A549 (cell line): ENCODE data around the gene ZNF646. TPM values are rescaled to one million over a fixed set of nuclear protein-coding genes. Genes with fewer than 3 reads are reported as not detected.

Source experiments
- ATAC-seq, 2 experiments: fragments of 200-7000 bp in 1 of 2; fragments of >200 bp in 1 of 2; cut with Nextera tagmentation in 1 of 2; cut with Tn5 transposase in 1 of 2; 3 replicates each; pipeline versions ENCODE4 v1.8.0 to v1.9.1; 2018 to 2020; ENCODE audit warnings: mild to moderate bottlenecking in 1 of 2, moderate library complexity in 1 of 2
- CTCF ChIA-PET: fragments of 300-600 bp; sonication (Branson Sonifier 250); formaldehyde crosslinking; extraction: SDS; loops from one replicate; lab custom pipeline; 2021; ENCODE audit warnings: antibody characterized with exemption, inconsistent platforms; lab: Yijun Ruan, JAX
- POLR2A ChIA-PET: fragments of 350-600 bp; formaldehyde crosslinking; extraction: SDS; loops from one replicate; lab custom pipeline; 2021; ENCODE audit warnings: antibody characterized with exemption, inconsistent platforms; lab: Yijun Ruan, JAX
- DNase-seq, 2 experiments: peaks; one replicate each; pipeline versions ENCODE4 v3.0.0 to v3.0.0-alpha.2; 2011 to 2016; ENCODE audit warnings: low read depth in 1 of 2, low spot score in 1 of 2
- FAIRE-seq: peaks from 2 replicates; lab custom pipeline; 2011; peaks lifted over from hg19 to GRCh38; lab: Jason Lieb, UNC
- H3K27ac ChIP-seq, 2 experiments: fragments of >200 bp; sonication (Bioruptor Twin); formaldehyde crosslinking; 3 replicates each; pipeline ENCODE4 v1.5.1; 2016 to 2017
- H3K4me1 ChIP-seq: fragments of >200 bp; sonication (Bioruptor Twin); formaldehyde crosslinking; 3 replicates; pipeline ENCODE4 v1.6.1; 2016
- H3K4me2 ChIP-seq: fragments of >200 bp; sonication (Bioruptor Twin); formaldehyde crosslinking; 3 replicates; pipeline ENCODE4 v1.6.1; 2016
- H3K4me3 ChIP-seq: fragments of >200 bp; sonication (Bioruptor Twin); formaldehyde crosslinking; 3 replicates; pipeline ENCODE4 v1.5.1; 2016
- H3K9me3 ChIP-seq: fragments of >200 bp; sonication (Bioruptor Twin); formaldehyde crosslinking; 3 replicates; pipeline ENCODE4 v1.6.1; 2016
- BHLHE40 ChIP-seq: IDR thresholded peaks from 2 replicates; pipeline ENCODE4 v1.6.1; 2012; ENCODE audit warnings: low read depth, low read length, inconsistent platforms
- CBX8 ChIP-seq: fragments of 200-600 bp; sonication (generic); IDR thresholded peaks from 2 replicates; pipeline ENCODE4 v1.6.1; 2016
- CEBPB ChIP-seq, 2 experiments: fragments of >200 bp in 1 of 2; sonication (Bioruptor Twin) in 1 of 2; formaldehyde crosslinking in 1 of 2; IDR thresholded peaks; 2 replicates each; pipeline ENCODE4 v1.6.1; 2012 to 2016
- CHD4 ChIP-seq: fragments of 200-600 bp; sonication (generic); IDR thresholded peaks from 2 replicates; pipeline ENCODE4 v1.6.1; 2016; ENCODE audit warnings: antibody characterized with exemption, mild to moderate bottlenecking, borderline replicate concordance
- E2F6 ChIP-seq: IDR thresholded peaks from 2 replicates; pipeline ENCODE4 v1.6.1; 2012; ENCODE audit warnings: low read depth, borderline replicate concordance
- EHMT2 ChIP-seq: fragments of 200-600 bp; sonication (generic); IDR thresholded peaks from 2 replicates; pipeline ENCODE4 v1.6.1; 2016; ENCODE audit warnings: antibody characterized with exemption, low read depth, mild to moderate bottlenecking, moderate library complexity
- EP300 ChIP-seq, 2 experiments: fragments of >200 bp; sonication (Bioruptor Twin); formaldehyde crosslinking; IDR thresholded peaks; 2 replicates in 1 of 2; 3 replicates in 1 of 2; pipeline ENCODE4 v1.6.1; 2016 to 2017
- ESRRA ChIP-seq: fragments of 150-350 bp; IDR thresholded peaks from 2 replicates; pipeline ENCODE4 v1.6.1; 2014; ENCODE audit warnings: mild to moderate bottlenecking, low read length, borderline replicate concordance
- FOSB ChIP-seq: fragments of 250-450 bp; sonication (Bioruptor Pico); IDR thresholded peaks from 2 replicates; pipeline ENCODE4 v1.5.0; 2020; ENCODE audit warnings: mild to moderate bottlenecking, moderate library complexity
- FOSL2 ChIP-seq, 2 experiments: fragments of 450-650 bp in 1 of 2; fragments of >200 bp in 1 of 2; sonication (Bioruptor Twin) in 1 of 2; formaldehyde crosslinking; IDR thresholded peaks; 2 replicates each; pipeline versions ENCODE4 v1.5.0 to v1.6.1; 2016 to 2020; ENCODE audit warnings: mild to moderate bottlenecking in 1 of 2, moderate library complexity in 1 of 2
- FOXS1 ChIP-seq: fragments of 250-450 bp; sonication (Bioruptor Pico); IDR thresholded peaks from 2 replicates; pipeline ENCODE4 v1.5.0; 2020; ENCODE audit warnings: mild to moderate bottlenecking, moderate library complexity
- HDAC2 ChIP-seq: fragments of 200-600 bp; sonication (generic); IDR thresholded peaks from 2 replicates; pipeline ENCODE4 v1.6.1; 2016
- HES2 ChIP-seq: fragments of >200 bp; sonication (Bioruptor Twin); formaldehyde crosslinking; IDR thresholded peaks from 2 replicates; pipeline ENCODE4 v1.6.1; 2016
- HEYL ChIP-seq: fragments of 250-450 bp; sonication (Bioruptor Pico); IDR thresholded peaks from 2 replicates; pipeline ENCODE4 v1.8.0; 2021; ENCODE audit warnings: mild to moderate bottlenecking, moderate library complexity
- HMGXB4 ChIP-seq: fragments of 250-450 bp; sonication (Bioruptor Pico); IDR thresholded peaks from 2 replicates; pipeline ENCODE4 v1.5.0; 2021; ENCODE audit warnings: mild to moderate bottlenecking, moderate library complexity, borderline replicate concordance
- JUN ChIP-seq, 2 experiments: fragments of >200 bp; sonication (Bioruptor Twin); formaldehyde crosslinking; IDR thresholded peaks; 2 replicates in 1 of 2; 3 replicates in 1 of 2; pipeline ENCODE4 v1.6.1; 2016 to 2017
- JUNB ChIP-seq: fragments of >200 bp; sonication (Bioruptor Twin); formaldehyde crosslinking; IDR thresholded peaks from 2 replicates; pipeline ENCODE4 v1.6.1; 2016
- KDM1A ChIP-seq: fragments of 200-600 bp; sonication (generic); IDR thresholded peaks from 2 replicates; pipeline ENCODE4 v1.6.1; 2016; ENCODE audit warnings: low read depth, mild to moderate bottlenecking
- KDM5A ChIP-seq: fragments of 200-600 bp; sonication (generic); IDR thresholded peaks from 2 replicates; pipeline ENCODE4 v1.6.1; 2016; ENCODE audit warnings: antibody characterized with exemption, mild to moderate bottlenecking
- MAX ChIP-seq: IDR thresholded peaks from 2 replicates; pipeline ENCODE4 v1.6.1; 2012
- NFE2L2 ChIP-seq: fragments of 150-350 bp; conservative IDR thresholded peaks from 2 replicates; pipeline ENCODE4 v1.6.1; 2014; ENCODE audit warnings: low read length
- RARB ChIP-seq: fragments of 250-450 bp; sonication (Bioruptor Pico); IDR thresholded peaks from 2 replicates; pipeline ENCODE4 v1.8.0; 2021; ENCODE audit warnings: mild to moderate bottlenecking, moderate library complexity
- RFX5 ChIP-seq: fragments of 450-650 bp; IDR thresholded peaks from 2 replicates; pipeline ENCODE4 v1.7.1; 2014; ENCODE audit warnings: antibody characterized with exemption, mild to moderate bottlenecking, moderate library complexity
- SREBF2 ChIP-seq: fragments of 450-650 bp; IDR thresholded peaks from 2 replicates; pipeline ENCODE4 v1.6.1; 2014; ENCODE audit warnings: mild to moderate bottlenecking, moderate library complexity
- TFCP2L1 ChIP-seq: fragments of 250-450 bp; sonication (Bioruptor Pico); IDR thresholded peaks from 2 replicates; pipeline ENCODE4 v1.5.0; 2021; ENCODE audit warnings: mild to moderate bottlenecking
- TP53 ChIP-seq: fragments of 250-450 bp; sonication (Bioruptor Pico); IDR thresholded peaks from 2 replicates; pipeline ENCODE4 v1.5.0; 2021; ENCODE audit warnings: mild to moderate bottlenecking, moderate library complexity
- USF2 ChIP-seq: fragments of 450-650 bp; IDR thresholded peaks from 2 replicates; pipeline ENCODE4 v1.6.1; 2014; ENCODE audit warnings: antibody characterized with exemption
- ZC3H11A ChIP-seq: fragments of 450-650 bp; IDR thresholded peaks from 2 replicates; pipeline ENCODE4 v1.6.1; 2014; ENCODE audit warnings: antibody characterized with exemption, mild to moderate bottlenecking
- ZFP36 ChIP-seq: fragments of 450-650 bp; IDR thresholded peaks from 2 replicates; pipeline ENCODE4 v1.6.1; 2014; ENCODE audit warnings: borderline replicate concordance; ENCODE audit not compliant: partially characterized antibody
- ZSCAN20 ChIP-seq: fragments of 250-450 bp; sonication (Bioruptor Pico); IDR thresholded peaks from 2 replicates; pipeline ENCODE4 v1.8.0; 2022; ENCODE audit warnings: mild to moderate bottlenecking, moderate library complexity
- WGBS: methylation state at CpG from one replicate; pipeline ENCODE4 v1.1.6; 2017; ENCODE audit errors: missing lambda C conversion rate; 5-methylcytosine and 5-hydroxymethylcytosine counted together
- polyA plus RNA-seq, 4 experiments: library from polyadenylated mRNA; depleted of rRNA in 3 of 4; stranded (reverse); fragments of >200 nt; fragmentation: RNase III in 1 of 4; extraction: RNeasy Plus Mini Kit Qiagen cat#74134 plus additional on column Dnase treatment in 1 of 4; gene quantifications; 2 replicates in 3 of 4; 3 replicates in 1 of 4; pipeline ENCODE4 v1.2.3, GENCODE V29; 2011 to 2017

The ZNF646 gene
- polyA plus RNA-seq, 2 of the 4 experiments (the other 2 are of a cell fraction), result 3.0 to 8.2 TPM

- 87% methylated on average over 14 of the region's 18 CpGs for WGBS
- no peak overlapping the region for H3K27ac ChIP-seq
- POLR2A ChIA-PET, result interaction anchor here (2.8 kb wide), 1 partner anchor 12 kb away, joined by 10 read pairs; the partner anchor contains the start of genes ZNF646 and ZNF668
- H3K4me1 ChIP-seq, result no peaks in the 10 kb centered on the region
- no peak overlapping the region for H3K4me2 ChIP-seq
- TF ChIP-seq HEYL (no peak), CHD4 (no peak), E2F6 (no peak), JUNB (no peak), RFX5 (no peak), FOSB (no peak), MAX (no peak), EHMT2 (no peak), ZSCAN20 (CRISPR knock-in tag) (no peak), KDM5A (no peak), HES2 (no peak), CEBPB (IDR thresholded peaks at IDR 0.05) (no peak), BHLHE40 (no peak), HDAC2 (no peak), TP53 (CRISPR knock-in tag) (no peak), JUN (IDR thresholded peaks at IDR 0.05) (no peak), NFE2L2 (no peak)
- DNase-seq, result no peak
- no peak overlapping the region for H3K4me3 ChIP-seq
- FAIRE-seq, result no peak
- CTCF ChIA-PET, result interaction anchor here (1.0 to 3.8 kb wide), 7 partner anchors 10 to 357 kb away, joined by 3 to 17 read pairs (median 5); partner anchors contain the start of genes HSD3B7 and ZNF843
- no peak for ATAC-seq
- H3K9me3 ChIP-seq, result no peaks in the 10 kb centered on the region
These were observed 11.8 kb downstream of the ZNF646 start for GRCh38 chr16:31085873-31086628.

- no peak for DNase-seq
- WGBS, result 83% methylated on average over 1 of the region's 6 CpGs
- no peak for TF ChIP-seq TP53 (CRISPR knock-in tag)
- TF ChIP-seq KDM1A, result no peak
- TF ChIP-seq RARB (CRISPR knock-in tag), result no peak
- no peak for TF ChIP-seq NFE2L2
- no peak for TF ChIP-seq KDM5A
- TF ChIP-seq JUN (IDR thresholded peaks at IDR 0.05), result no peak
- no peak for TF ChIP-seq FOXS1
- no peak for TF ChIP-seq ZC3H11A
- TF ChIP-seq ZSCAN20 (CRISPR knock-in tag), result no peak
- TF ChIP-seq EP300 (IDR thresholded peaks at IDR 0.05), result no peak
- no peak for TF ChIP-seq ESRRA
- no peak for TF ChIP-seq SREBF2
- TF ChIP-seq, all 56 proteins: peak for 0
- H3K4me1 ChIP-seq, result no peaks in the 10 kb centered on the region
- no peak overlapping the region for H3K4me3 ChIP-seq
- no peaks in the 10 kb centered on the region for H3K9me3 ChIP-seq
- H3K27ac ChIP-seq, result no peak overlapping the region
- CTCF ChIA-PET, result interaction anchor here (1.1 to 3.8 kb wide), 4 partner anchors 56 to 356 kb away, joined by 3 to 17 read pairs (median 6); partner anchors contain the start of genes HSD3B7 and ZNF843
- FAIRE-seq (no peak), ATAC-seq (no peak; a peak in 1 of 6 replicates)
- POLR2A ChIA-PET, result interaction anchor here (2.8 kb wide), 1 partner anchor 13 kb away, joined by 10 read pairs; the partner anchor contains the start of genes ZNF646 and ZNF668
- H3K4me2 ChIP-seq, result no peak overlapping the region
These were observed 12.3 kb downstream of the ZNF646 start for GRCh38 chr16:31086629-31086906.

- H3K9me3 ChIP-seq, result no peaks in the 10 kb centered on the region
- ChIA-PET CTCF (interaction anchor here (1.9 to 2.4 kb wide), 2 partner anchors 103 to 134 kb away, joined by 7 to 11 read pairs; partner anchors contain the start of gene HSD3B7), POLR2A (interaction anchor here (2.8 kb wide), 1 partner anchor 14 kb away, joined by 10 read pairs; the partner anchor contains the start of genes ZNF646 and ZNF668)
- no peak for TF ChIP-seq ZSCAN20 (CRISPR knock-in tag)
- TF ChIP-seq TFCP2L1 (CRISPR knock-in tag), result no peak
- no peak for TF ChIP-seq NFE2L2
- TF ChIP-seq FOSL2 (IDR thresholded peaks at IDR 0.05), result no peak
- TF ChIP-seq FOSL2 (CRISPR knock-in tag; IDR thresholded peaks at IDR 0.05), result no peak
- no peak for TF ChIP-seq HEYL
- no peak for TF ChIP-seq USF2
- TF ChIP-seq CBX8, result no peak
- TF ChIP-seq ZFP36, result no peak
- TF ChIP-seq HMGXB4, result no peak
- no peak overlapping the region for H3K4me2 ChIP-seq
- H3K4me1 ChIP-seq, result no peaks in the 10 kb centered on the region; the same call in 2 of the 3 replicates
- ATAC-seq, result no peak
- H3K4me3 ChIP-seq, result no peak overlapping the region
- no peak overlapping the region for H3K27ac ChIP-seq
- FAIRE-seq, result no peak
- WGBS, result 87% methylated on average over 4 of the region's 8 CpGs
- no peak for DNase-seq
These were observed 13.3 kb downstream of the ZNF646 start for GRCh38 chr16:31087481-31087880.
